GM23338 (cell line): Measurements from ENCODE around the gene NUP62CL. TPM values are rescaled to one million over a fixed set of nuclear protein-coding genes. Genes with fewer than 3 reads are reported as not detected.

Experiments used
- ATAC-seq: fragments of 200-7000 bp; cut with Tn5 transposase; 3 replicates; pipeline ENCODE4 v1.9.1; 2020
- DNase-seq: peaks from one replicate; pipeline ENCODE4 v3.0.0-alpha.2; 2015; ENCODE audit warnings: low spot score
- H2AFZ ChIP-seq: fragments of 200-600 bp; sonication (generic); 2 replicates; pipeline ENCODE4 v1.8.0; 2016; ENCODE audit warnings: antibody characterized with exemption, mild to moderate bottlenecking, moderate library complexity
- H3F3A ChIP-seq: fragments of 200-600 bp; sonication (generic); replicated peaks from 2 replicates; pipeline ENCODE4 v1.8.0; 2017; ENCODE audit warnings: antibody characterized with exemption, mixed run types, low read depth
- H3K27ac ChIP-seq: fragments of 200-600 bp; sonication (generic); 2 replicates; pipeline ENCODE4 v1.6.1; 2016; ENCODE audit warnings: low read depth
- H3K27me3 ChIP-seq: fragments of 200-600 bp; sonication (generic); 2 replicates; pipeline ENCODE4 v1.8.0; 2016; ENCODE audit warnings: mild to moderate bottlenecking, mixed run types, moderate library complexity; ENCODE audit not compliant: insufficient read depth
- H3K36me3 ChIP-seq: fragments of 200-600 bp; sonication (generic); 2 replicates; pipeline ENCODE4 v1.8.0; 2016; ENCODE audit warnings: mild to moderate bottlenecking; ENCODE audit not compliant: insufficient read depth
- H3K4me1 ChIP-seq: fragments of 200-600 bp; sonication (generic); 2 replicates; pipeline ENCODE4 v1.8.0; 2016; ENCODE audit warnings: mild to moderate bottlenecking, moderate library complexity; ENCODE audit not compliant: insufficient read depth
- H3K4me2 ChIP-seq: fragments of 200-600 bp; sonication (generic); 2 replicates; pipeline ENCODE4 v1.7.1; 2017; ENCODE audit warnings: mixed run types
- H3K4me3 ChIP-seq: fragments of 200-600 bp; sonication (generic); 2 replicates; pipeline ENCODE4 v1.6.1; 2016; ENCODE audit warnings: mixed run types
- H3K79me2 ChIP-seq: fragments of 200-600 bp; sonication (generic); replicated peaks from 2 replicates; pipeline ENCODE4 v1.8.0; 2017; ENCODE audit warnings: mild to moderate bottlenecking; ENCODE audit not compliant: insufficient read depth
- H3K9me2 ChIP-seq: fragments of 200-600 bp; sonication (generic); 2 replicates; pipeline ENCODE4 v1.8.0; 2017; ENCODE audit not compliant: insufficient read depth
- H4K20me1 ChIP-seq: fragments of 200-600 bp; sonication (generic); replicated peaks from 2 replicates; pipeline ENCODE4 v1.8.0; 2017; ENCODE audit warnings: mild to moderate bottlenecking; ENCODE audit not compliant: insufficient read depth
- H3K27ac Mint-ChIP-seq: 2 replicates; pipeline ENCODE4 v1.8.0; 2020; ENCODE audit warnings: inconsistent platforms, mild to moderate bottlenecking, moderate library complexity, mixed read lengths
- H3K27me3 Mint-ChIP-seq: 3 replicates; pipeline ENCODE4 v1.8.0; 2022; ENCODE audit warnings: low read depth, mild to moderate bottlenecking, moderate library complexity, mixed read lengths, inconsistent platforms; ENCODE audit not compliant: insufficient read depth, poor library complexity
- H3K36me3 Mint-ChIP-seq: 3 replicates; pipeline ENCODE4 v1.8.0; 2021; ENCODE audit warnings: low read depth, mild to moderate bottlenecking, inconsistent platforms, moderate library complexity, mixed read lengths
- H3K4me1 Mint-ChIP-seq: 3 replicates; pipeline ENCODE4 v1.8.0; 2020; ENCODE audit warnings: mild to moderate bottlenecking, inconsistent platforms, mixed read lengths
- H3K4me3 Mint-ChIP-seq: 3 replicates; pipeline ENCODE4 v1.8.0; 2021; ENCODE audit warnings: moderate library complexity, mild to moderate bottlenecking, inconsistent platforms, mixed read lengths
- H3K9me3 Mint-ChIP-seq: 3 replicates; pipeline ENCODE4 v1.8.0; 2020; ENCODE audit warnings: moderate library complexity, mild to moderate bottlenecking, inconsistent platforms, mixed read lengths
- CREB1 ChIP-seq: fragments of 250-450 bp; sonication (Bioruptor Pico); IDR thresholded peaks from 2 replicates; pipeline ENCODE4 v1.5.0; 2020; ENCODE audit warnings: low read depth, mild to moderate bottlenecking, moderate library complexity
- CTCF ChIP-seq, 2 experiments: fragments of 200-600 bp in 1 of 2; sonication (generic) in 1 of 2; conservative IDR thresholded peaks; 2 replicates each; pipeline versions ENCODE4 v1.5.1 to v1.6.1; 2016 to 2017; ENCODE audit warnings: antibody characterized with exemption in 2 of 2, low read depth in 2 of 2, mild to moderate bottlenecking in 2 of 2, moderate library complexity in 1 of 2
- ETS1 ChIP-seq: IDR thresholded peaks from 2 replicates; pipeline ENCODE4 v1.6.1; 2016; ENCODE audit warnings: antibody characterized with exemption
- EZH2 ChIP-seq: fragments of 200-600 bp; sonication (generic); IDR thresholded peaks from one replicate; pipeline ENCODE4 v1.8.0; 2017; ENCODE audit warnings: antibody characterized with exemption, mild to moderate bottlenecking, low read depth; ENCODE audit not compliant: unreplicated experiment
- EZH2phosphoT487 ChIP-seq: fragments of 200-600 bp; sonication (generic); IDR thresholded peaks from one replicate; pipeline ENCODE4 v1.8.1; 2018; ENCODE audit warnings: antibody characterized with exemption; ENCODE audit not compliant: unreplicated experiment
- JUNB ChIP-seq: IDR thresholded peaks from one replicate; pipeline ENCODE4 v1.6.1; 2016; ENCODE audit warnings: antibody characterized with exemption; ENCODE audit not compliant: unreplicated experiment
- NANOG ChIP-seq: IDR thresholded peaks from 2 replicates; pipeline ENCODE4 v1.6.1; 2016; ENCODE audit warnings: antibody characterized with exemption, borderline replicate concordance
- POLR2AphosphoS5 ChIP-seq: IDR thresholded peaks from 2 replicates; pipeline ENCODE4 v1.6.1; 2016; ENCODE audit warnings: antibody characterized with exemption, low read depth
- REST ChIP-seq: IDR thresholded peaks from one replicate; pipeline ENCODE4 v1.6.1; 2018; ENCODE audit warnings: antibody characterized with exemption; ENCODE audit not compliant: unreplicated experiment
- STAT1 ChIP-seq: IDR thresholded peaks from one replicate; pipeline ENCODE4 v1.6.1; 2016; ENCODE audit warnings: antibody characterized with exemption; ENCODE audit not compliant: unreplicated experiment
- ZNF114 ChIP-seq: fragments of 250-450 bp; sonication (Bioruptor Pico); IDR thresholded peaks from 2 replicates; pipeline ENCODE4 v1.5.0; 2020; ENCODE audit warnings: mild to moderate bottlenecking, moderate library complexity
- ZNF331 ChIP-seq: fragments of 250-450 bp; sonication (Bioruptor Pico); IDR thresholded peaks from 2 replicates; pipeline ENCODE4 v1.5.0; 2020; ENCODE audit warnings: low read depth, mild to moderate bottlenecking, moderate library complexity
- ZNF462 ChIP-seq: fragments of 250-450 bp; sonication (Bioruptor Pico); IDR thresholded peaks from 2 replicates; pipeline ENCODE4 v1.5.0; 2020; ENCODE audit warnings: mild to moderate bottlenecking, moderate library complexity
- polyA plus RNA-seq: library from polyadenylated mRNA; unstranded; fragments of >200 nt; fragmentation: Nextera tagmentation; extraction: Ambion mirVana; gene quantifications from 2 replicates; pipeline ENCODE4 v1.2.1, GENCODE V29; 2016
- total RNA-seq: library from RNA; depleted of rRNA; stranded (reverse); fragments of >200 nt; shearing (Covaris generic); gene quantifications from 2 replicates; pipeline ENCODE4 v1.2.3, GENCODE V29; 2014

The NUP62CL gene
- total and polyA plus RNA-seq, 2 experiments from 2014 or later = 5.8 to 11.2 TPM

DNA sequence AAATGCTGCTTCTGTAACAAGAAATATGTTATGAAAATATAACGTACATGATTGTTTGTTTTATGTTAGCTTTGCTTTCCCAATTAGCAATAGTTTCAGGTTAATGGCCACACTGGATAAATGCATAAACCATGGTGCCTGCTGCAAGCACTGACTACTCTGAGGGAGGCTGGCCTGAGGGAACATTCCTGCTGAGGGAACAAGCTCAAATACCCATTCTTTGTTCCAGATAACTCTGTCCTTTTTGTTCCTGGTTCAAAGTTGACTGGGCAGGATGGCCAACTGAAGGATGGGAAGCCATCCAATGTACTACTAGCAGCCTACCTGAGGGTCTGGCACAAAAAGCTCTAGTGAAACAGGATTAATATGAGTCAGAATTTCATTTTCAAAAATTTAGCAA lies 37.5 kb downstream of the NUP62CL start:
- H3K4me1 ChIP-seq = no peaks in the 10 kb centered on the region
- no peaks in the 10 kb centered on the region for H4K20me1 ChIP-seq
- ATAC-seq = no peak
- H3K4me1 Mint-ChIP-seq = no peaks in the 10 kb centered on the region
- no peaks in the 10 kb centered on the region for H3K27me3 ChIP-seq
- H3K9me3 Mint-ChIP-seq = no peaks in the 10 kb centered on the region
- no peak overlapping the region for H3K4me2 ChIP-seq
- no peak overlapping the region for H3K27ac ChIP-seq
- no peak overlapping the region for H3K4me3 Mint-ChIP-seq
- no peak overlapping the region for H3K27ac Mint-ChIP-seq
- no peak overlapping the region for H3K4me3 ChIP-seq
- DNase-seq = no peak
- 0 out of 3 replicates have a peak, but pooled peaks cover 3% of the 10 kb centered on the region for H3K36me3 Mint-ChIP-seq
- no peaks in the 10 kb centered on the region for H3K27me3 Mint-ChIP-seq
- H3K36me3 ChIP-seq = no peaks in the 10 kb centered on the region
- no peaks in the 10 kb centered on the region for H3K79me2 ChIP-seq
- TF ChIP-seq ZNF331 (no peak), REST (no peak), NANOG (no peak), CREB1 (CRISPR knock-in tag) (no peak), EZH2 (no peak), STAT1 (no peak), ZNF114 (CRISPR knock-in tag) (no peak), JUNB (no peak), ZNF462 (CRISPR knock-in tag) (no peak), EZH2phosphoT487 (no peak), POLR2AphosphoS5 (no peak), ETS1 (no peak), CTCF (conservative IDR thresholded peaks at IDR 0.05; ENCODE audit: low read depth in 2 of 2) (no peak)
- no peak overlapping the region for H2AFZ ChIP-seq
- no peaks in the 10 kb centered on the region for H3F3A ChIP-seq
- H3K9me2 ChIP-seq = no peaks in the 10 kb centered on the region
